H1 (cell line): ENCODE data around the gene COL4A1. TPM values are rescaled to one million over a fixed set of nuclear protein-coding genes. Genes with fewer than 3 reads are reported as not detected.

Source experiments
- CTCF ChIA-PET: fragments of 300-600 bp; sonication (Branson Sonifier 250); formaldehyde crosslinking; loops from one replicate; lab custom pipeline; 2021; ENCODE audit not compliant: partially characterized antibody; lab: Charles Lee
- POLR2A ChIA-PET: fragments of 300-600 bp; sonication (Branson Sonifier 250); formaldehyde crosslinking; loops from one replicate; lab custom pipeline; 2021; ENCODE audit warnings: inconsistent platforms; ENCODE audit not compliant: partially characterized antibody; lab: Charles Lee
- DNase-seq, 2 experiments: peaks; one replicate each; pipeline versions ENCODE4 v3.0.0 to v3.0.0-alpha.2; 2010 to 2022; ENCODE audit warnings: low spot score in 2 of 2, low read depth in 1 of 2, mixed read lengths in 1 of 2
- FAIRE-seq: peaks from 2 replicates; lab custom pipeline; 2011; peaks lifted over from hg19 to GRCh38; lab: Jason Lieb, UNC
- H2AFZ ChIP-seq: 2 replicates; pipeline ENCODE4 v1.8.1; 2012; ENCODE audit warnings: low read length, inconsistent platforms
- H2AK5ac ChIP-seq: 2 replicates; pipeline ENCODE4 v1.6.1; 2013; ENCODE audit warnings: low read depth, low read length
- H2BK120ac ChIP-seq: replicated peaks from 2 replicates; pipeline ENCODE3; 2013; ENCODE audit warnings: low read depth, low read length, inconsistent platforms
- H2BK12ac ChIP-seq: 2 replicates; pipeline ENCODE4 v1.6.1; 2013; ENCODE audit warnings: low read depth, low read length
- H2BK15ac ChIP-seq: 2 replicates; pipeline ENCODE4 v1.6.1; 2013; ENCODE audit warnings: low read length
- H2BK20ac ChIP-seq: 2 replicates; pipeline ENCODE4 v1.6.1; 2013; ENCODE audit warnings: low read length
- H2BK5ac ChIP-seq: 2 replicates; pipeline ENCODE4 v1.6.1; 2013; ENCODE audit warnings: low read depth, low read length
- H3K14ac ChIP-seq: 2 replicates; pipeline ENCODE4 v1.6.1; 2013; ENCODE audit warnings: inconsistent platforms; ENCODE audit not compliant: insufficient read length
- H3K18ac ChIP-seq: 2 replicates; pipeline ENCODE4 v1.6.1; 2013; ENCODE audit warnings: low read length; ENCODE audit errors: extremely low read depth
- H3K23ac ChIP-seq: 2 replicates; pipeline ENCODE4 v1.6.1; 2013; ENCODE audit warnings: inconsistent platforms; ENCODE audit not compliant: insufficient read length
- H3K23me2 ChIP-seq: 2 replicates; pipeline ENCODE4 v1.6.1; 2013; ENCODE audit warnings: low read depth, low read length
- H3K27ac ChIP-seq: 2 replicates; pipeline ENCODE4 v1.6.1; 2011; ENCODE audit warnings: low read depth, low read length, inconsistent platforms
- H3K27me3 ChIP-seq, 4 experiments: replicated peaks in 1 of 4; 1 replicate in 1 of 4; 2 replicates in 3 of 4; pipeline versions ENCODE4 v1.6.1 to v1.8.1; 2011 to 2013; ENCODE audit warnings: low read length in 3 of 4, mild to moderate bottlenecking in 3 of 4, inconsistent platforms in 2 of 4, mixed read lengths in 2 of 4, moderate library complexity in 1 of 4; ENCODE audit not compliant: control insufficient read depth in 3 of 4, insufficient read depth in 3 of 4; ENCODE audit errors: extremely low read depth in 1 of 4
- H3K36me3 ChIP-seq, 4 experiments: 2 replicates each; pipeline versions ENCODE4 v1.6.1 to v1.8.1; 2011 to 2013; ENCODE audit warnings: mild to moderate bottlenecking in 4 of 4, low read length in 3 of 4, moderate library complexity in 2 of 4, control low read depth in 1 of 4, inconsistent platforms in 1 of 4; ENCODE audit not compliant: insufficient read depth in 4 of 4, control insufficient read depth in 2 of 4
- H3K4ac ChIP-seq: replicated peaks from 2 replicates; pipeline ENCODE3; 2013; ENCODE audit warnings: low read length, low read depth, mixed read lengths, inconsistent platforms; ENCODE audit not compliant: insufficient read length
- H3K4me1 ChIP-seq, 4 experiments: replicated peaks in 1 of 4; 1 replicate in 1 of 4; 2 replicates in 3 of 4; pipeline versions ENCODE4 v1.6.1 to v1.8.1; 2011 to 2013; ENCODE audit warnings: low read length in 3 of 4, inconsistent platforms in 2 of 4, mixed read lengths in 1 of 4; ENCODE audit not compliant: insufficient read depth in 4 of 4, control insufficient read depth in 3 of 4
- H3K4me2 ChIP-seq, 2 experiments: 2 replicates each; pipeline versions ENCODE4 v1.6.1 to v1.8.1; 2011 to 2013; ENCODE audit warnings: low read depth in 2 of 2, low read length in 2 of 2, control low read depth in 1 of 2, inconsistent platforms in 1 of 2, mild to moderate bottlenecking in 1 of 2; ENCODE audit not compliant: insufficient read depth in 1 of 2
- H3K4me3 ChIP-seq, 4 experiments: fragments of 200-600, 300-600 bp in 1 of 4; sonication (generic), shearing (Covaris generic), sonication (Bioruptor Twin) in 1 of 4; 2 replicates each; pipeline versions ENCODE4 v1.5.1 to v1.8.1; 2011 to 2016; ENCODE audit warnings: low read length in 4 of 4, low read depth in 3 of 4, control low read depth in 2 of 4, inconsistent platforms in 2 of 4, mild to moderate bottlenecking in 2 of 4, mixed read lengths in 1 of 4, moderate library complexity in 1 of 4; ENCODE audit not compliant: insufficient read depth in 2 of 4; ENCODE audit errors: extremely low read depth in 1 of 4
- H3K56ac ChIP-seq: replicated peaks from 2 replicates; pipeline ENCODE3; 2013; ENCODE audit warnings: low read depth, mild to moderate bottlenecking, mixed read lengths, low read length, inconsistent platforms; ENCODE audit not compliant: insufficient read length
- H3K79me1 ChIP-seq: 2 replicates; pipeline ENCODE4 v1.6.1; 2013; ENCODE audit warnings: low read depth, low read length, control low read depth
- H3K79me2 ChIP-seq, 2 experiments: 2 replicates each; pipeline versions ENCODE4 v1.6.1 to v1.8.1; 2012 to 2013; ENCODE audit warnings: low read length in 2 of 2, mild to moderate bottlenecking in 2 of 2, inconsistent platforms in 1 of 2; ENCODE audit not compliant: insufficient read depth in 2 of 2, control insufficient read depth in 1 of 2
- H3K9ac ChIP-seq, 4 experiments: replicated peaks in 1 of 4; 1 replicate in 1 of 4; 2 replicates in 3 of 4; pipeline versions ENCODE4 v1.6.1 to v1.8.1; 2011 to 2013; ENCODE audit warnings: low read depth in 3 of 4, low read length in 3 of 4, control low read depth in 2 of 4, mild to moderate bottlenecking in 2 of 4, moderate library complexity in 2 of 4, inconsistent platforms in 1 of 4; ENCODE audit errors: extremely low read depth in 1 of 4
- H3K9me3 ChIP-seq, 2 experiments: 2 replicates each; pipeline versions ENCODE4 v1.6.1 to v1.8.1; 2012 to 2013; ENCODE audit warnings: mild to moderate bottlenecking in 2 of 2, moderate library complexity in 2 of 2, control low read depth in 1 of 2, inconsistent platforms in 1 of 2, low read depth in 1 of 2, low read length in 1 of 2, mixed read lengths in 1 of 2; ENCODE audit not compliant: insufficient read depth in 2 of 2
- H4K20me1 ChIP-seq, 2 experiments: replicated peaks in 1 of 2; 2 replicates each; pipeline versions ENCODE3 to v1.8.1; 2011 to 2013; ENCODE audit warnings: inconsistent platforms in 2 of 2, low read length in 2 of 2, mild to moderate bottlenecking in 1 of 2; ENCODE audit not compliant: insufficient read depth in 2 of 2, control insufficient read depth in 1 of 2
- H4K5ac ChIP-seq: 2 replicates; pipeline ENCODE4 v1.6.1; 2013; ENCODE audit warnings: low read length, low read depth, mixed read lengths, inconsistent platforms; ENCODE audit not compliant: insufficient read length
- H4K8ac ChIP-seq: 2 replicates; pipeline ENCODE4 v1.8.0; 2013; ENCODE audit warnings: mild to moderate bottlenecking, moderate library complexity, low read length, inconsistent platforms; ENCODE audit not compliant: insufficient read depth; ENCODE audit errors: extremely low read depth
- H4K91ac ChIP-seq: replicated peaks from 2 replicates; pipeline ENCODE3; 2013; ENCODE audit warnings: low read length, mixed read lengths, inconsistent platforms; ENCODE audit not compliant: insufficient read length
- CREB1 ChIP-seq: IDR thresholded peaks from 2 replicates; pipeline ENCODE4 v1.6.1; 2012; ENCODE audit warnings: inconsistent platforms
- EP300 ChIP-seq, 2 experiments: IDR thresholded peaks; 1 replicate in 1 of 2; 2 replicates in 1 of 2; pipeline ENCODE4 v1.6.1; 2011 to 2012; ENCODE audit warnings: low read depth in 2 of 2, low read length in 2 of 2, mild to moderate bottlenecking in 2 of 2, borderline replicate concordance in 1 of 2, inconsistent platforms in 1 of 2, moderate library complexity in 1 of 2
- EZH2 ChIP-seq: fragments of 200-600 bp; sonication (generic); IDR thresholded peaks from 2 replicates; pipeline ENCODE4 v1.7.1; 2012; ENCODE audit warnings: low read depth, mild to moderate bottlenecking, moderate library complexity, low read length, inconsistent platforms; ENCODE audit not compliant: severe bottlenecking
- HDAC6 ChIP-seq: IDR thresholded peaks from one replicate; pipeline ENCODE4 v1.7.1; 2012; ENCODE audit warnings: low read depth, mild to moderate bottlenecking, inconsistent platforms, low read length, moderate library complexity
- KDM4A ChIP-seq: IDR thresholded peaks from one replicate; pipeline ENCODE4 v1.7.1; 2012; ENCODE audit warnings: low read depth, mild to moderate bottlenecking, moderate library complexity, low read length, inconsistent platforms; ENCODE audit not compliant: severe bottlenecking
- NRF1 ChIP-seq: IDR thresholded peaks from 2 replicates; pipeline ENCODE4 v1.6.1; 2011; ENCODE audit warnings: mild to moderate bottlenecking, low read depth, low read length, improper control_type of control experiment
- RAD21 ChIP-seq, 2 experiments: IDR thresholded peaks in 1 of 2; conservative IDR thresholded peaks in 1 of 2; 2 replicates each; pipeline ENCODE4 v1.6.1; 2011; ENCODE audit warnings: low read depth in 2 of 2, low read length in 2 of 2, improper control_type of control experiment in 1 of 2, inconsistent platforms in 1 of 2, mild to moderate bottlenecking in 1 of 2, moderate library complexity in 1 of 2
- SAP30 ChIP-seq: fragments of 300-600 bp; sonication (generic); IDR thresholded peaks from 2 replicates; pipeline ENCODE4 v1.7.1; 2012; ENCODE audit warnings: low read length, moderate library complexity, mild to moderate bottlenecking, inconsistent platforms; ENCODE audit not compliant: insufficient read depth, insufficient replicate concordance
- SP1 ChIP-seq: IDR thresholded peaks from 2 replicates; pipeline ENCODE4 v1.6.1; 2011; ENCODE audit warnings: low read depth, low read length
- TCF12 ChIP-seq: IDR thresholded peaks from 2 replicates; pipeline ENCODE4 v1.6.1; 2011; ENCODE audit warnings: low read depth, mild to moderate bottlenecking, low read length
- ZNF274 ChIP-seq: IDR thresholded peaks from 2 replicates; pipeline ENCODE4 v1.7.0; 2012; ENCODE audit warnings: low read length, borderline replicate concordance; ENCODE audit errors: extremely low read depth
- WGBS, 2 experiments: shearing (Covaris generic) in 1 of 2; methylation state at CpG; one replicate each; pipeline versions ENCODE4 v1.1.6 to v1.1.7; 2013 to 2015; ENCODE audit warnings: low lambda C conversion rate in 2 of 2, mixed read lengths in 2 of 2, inconsistent platforms in 1 of 2, low coverage in 1 of 2, missing lambda C conversion rate in 1 of 2; ENCODE audit not compliant: insufficient replicate concordance in 2 of 2, insufficient coverage in 1 of 2, insufficient read length in 1 of 2; ENCODE audit errors: extremely low coverage in 1 of 2, missing lambda C conversion rate in 1 of 2; 5-methylcytosine and 5-hydroxymethylcytosine counted together
- polyA plus RNA-seq, 7 experiments: library from polyadenylated mRNA; depleted of rRNA in 3 of 7; stranded (reverse) in 5 of 7; unstranded in 2 of 7; fragments of >200 nt in 5 of 7; fragments of 200-250 nt in 2 of 7; gene quantifications; 1 replicate in 5 of 7; 2 replicates in 1 of 7; 4 replicates in 1 of 7; pipeline versions ENCODE4 v1.2.1 to v1.2.3, GENCODE V29; 2011 to 2013; ENCODE audit warnings: missing spikeins in 2 of 7, mixed read lengths in 2 of 7
- total RNA-seq: library from RNA; stranded (reverse); fragmentation: NEBNext Ultra II Directional; extraction: Animal tissue kit (Norgen Biotek cat#: 25700); gene quantifications from 2 replicates; pipeline ENCODE4 v1.2.1, GENCODE V29; 2021

Gene COL4A1
- total and polyA plus RNA-seq, 2 of the 8 experiments (the other 6 are each of a cell fraction or from before 2014, with no cell fraction given), result 30.7 to 82.0 TPM

DNA sequence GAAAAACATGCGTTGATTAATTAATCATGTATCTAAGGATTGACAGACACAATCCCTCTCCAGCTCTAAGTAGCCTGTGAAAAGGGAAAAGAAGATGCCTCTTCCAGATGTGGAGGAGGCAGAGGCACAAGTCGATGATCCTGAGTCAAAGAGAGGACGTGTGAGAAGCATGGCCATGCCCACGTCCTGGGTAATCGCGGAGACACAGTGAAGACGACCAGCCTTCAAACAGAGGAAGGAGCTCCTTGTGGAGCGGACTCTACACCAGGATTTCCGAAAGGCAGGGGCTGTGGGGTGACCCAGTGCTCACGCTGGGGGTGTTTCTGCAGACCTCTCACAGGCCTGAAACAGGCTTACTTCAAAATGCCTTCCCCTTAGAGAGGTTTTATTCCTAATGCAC is 70.5 kb downstream of the COL4A1 start:
- Histone ChIP-seq H2AFZ (no peak overlapping the region), H2BK20ac (no peak overlapping the region), H3K36me3 (no peaks in the 10 kb centered on the region), H4K20me1 (no peaks in the 10 kb centered on the region), H4K91ac (no peak overlapping the region), H2BK120ac (no peak overlapping the region), H3K4me2 (no peak overlapping the region)
- POLR2A ChIA-PET, result no interaction called here
- WGBS, 2 experiments, result 93% methylated on average over 10 of the region's 10 CpGs; no CpG with 5 or more reads in 1 of the 2 experiments
- TF ChIP-seq TCF12 (no peak), KDM4A (no peak), SAP30 (no peak), EP300 (IDR thresholded peaks at IDR 0.05; ENCODE audit: borderline replicate concordance in 1 of 2, low read depth in 2 of 2, low read length in 2 of 2) (no peak), EZH2 (no peak), HDAC6 (no peak), CREB1 (no peak), SP1 (no peak), ZNF274 (no peak), NRF1 (no peak), RAD21 (IDR thresholded peaks at IDR 0.05 in 1 of 2, conservative IDR thresholded peaks at IDR 0.05 in 1 of 2; ENCODE audit: low read depth in 2 of 2, low read length in 2 of 2) (no peak)
- TF ChIP-seq, all 59 proteins: peak for 0
- no peak overlapping the region for H3K27ac ChIP-seq
- H3K23me2 ChIP-seq, result no peaks in the 10 kb centered on the region
- H3K27me3 ChIP-seq, result no peaks in the 10 kb centered on the region
- no peak overlapping the region for H4K5ac ChIP-seq
- no peaks in the 10 kb centered on the region for H3K79me1 ChIP-seq
- H2BK5ac ChIP-seq, result no peak overlapping the region
- H2AK5ac ChIP-seq, result no peak overlapping the region
- H3K14ac ChIP-seq, result no peak overlapping the region
- H3K9ac ChIP-seq, result no peak overlapping the region
- no peaks in the 10 kb centered on the region for H3K4me1 ChIP-seq
- no peak overlapping the region for H3K23ac ChIP-seq
- H2BK15ac ChIP-seq, result no peak overlapping the region
- no peak overlapping the region for H3K4me3 ChIP-seq
- H3K79me2 ChIP-seq, result no peaks in the 10 kb centered on the region
- H3K4ac ChIP-seq, result no peak overlapping the region
- H4K8ac ChIP-seq, result no peak overlapping the region
- no peaks in the 10 kb centered on the region for H3K9me3 ChIP-seq
- DNase-seq, result peak in 1 of 2 experiments; percentile 36
- H3K56ac ChIP-seq, result no peak overlapping the region
- CTCF ChIA-PET, result interaction anchor here (0.9 to 3.7 kb wide), 3 partner anchors 9 to 11 kb away, joined by 3 to 28 read pairs (median 3); no protein-coding TSS in a partner anchor
- H3K18ac ChIP-seq, result no peak overlapping the region
- FAIRE-seq, result no peak
- H2BK12ac ChIP-seq, result no peak overlapping the region
